ENCODE data around the gene TMEM19. TPM values are rescaled to one million over a fixed set of nuclear protein-coding genes. Genes with fewer than 3 reads are reported as not detected.

TMEM19 gene
- total and polyA plus RNA-seq, 2 of the 8 experiments (the other 6 are each of a cell fraction or from before 2014, with no cell fraction given) = 12.6 to 19.1 TPM

DNA sequence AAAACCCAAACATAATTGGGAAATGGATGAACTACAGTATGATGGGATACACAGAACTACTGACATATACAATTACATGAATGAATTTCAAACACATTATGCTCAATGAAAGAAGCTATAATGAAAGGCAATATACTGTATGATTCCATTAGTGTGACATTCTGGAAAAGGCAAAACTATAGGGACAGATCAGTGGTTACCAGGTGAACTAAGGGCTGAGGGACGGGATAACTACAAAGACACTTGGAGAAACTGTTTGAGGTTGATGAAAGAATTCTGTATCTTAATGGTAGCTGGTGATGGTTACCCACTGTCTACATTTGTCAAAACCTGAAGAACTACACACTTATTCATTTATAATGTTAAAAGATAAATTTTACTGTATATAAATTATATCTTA is 30.0 kb upstream of the TMEM19 start (continued):
- TF ChIP-seq HDAC6 (IDR thresholded peaks at IDR 0.05; ENCODE audit: low read depth, low read length) = no peak

All from H1 (cell line).